Stimulated activated naive B cell treated with anti-CD40 and anti-IgM and Interleukin-4, amounts not matched to agents 10 μg/mL and 1 μg/mL and 100 μg/mL, for 72 hours (primary cell): ENCODE measurements around the gene SLC38A2.

Experiments
- ATAC-seq, 2 donors: fragments of 150-1000 bp; cut with Tn5 transposase; replicated peaks; 2 replicates each; pipeline ENCODE4 v1.10.0; 2021; ENCODE audit warnings: moderate library complexity in 1 of 2
- DNase-seq: peaks from one replicate; pipeline ENCODE4 v3.0.0; 2021
- H3K27ac Mint-ChIP-seq: one replicate; pipeline ENCODE4 v1.8.0; 2022; ENCODE audit warnings: mild to moderate bottlenecking, mixed read lengths
- H3K27me3 Mint-ChIP-seq, 2 donors: one replicate each; pipeline ENCODE4 v1.8.0; 2022; ENCODE audit warnings: mixed read lengths in 2 of 2
- H3K36me3 Mint-ChIP-seq, 2 donors: one replicate each; pipeline ENCODE4 v1.8.0; 2022; ENCODE audit warnings: mixed read lengths in 2 of 2, mild to moderate bottlenecking in 1 of 2
- H3K4me1 Mint-ChIP-seq, 2 donors: one replicate each; pipeline ENCODE4 v1.8.0; 2022; ENCODE audit warnings: mixed read lengths in 2 of 2, mild to moderate bottlenecking in 1 of 2
- H3K4me3 Mint-ChIP-seq, 2 donors: one replicate each; pipeline ENCODE4 v1.8.0; 2022; ENCODE audit warnings: mild to moderate bottlenecking in 2 of 2, mixed read lengths in 2 of 2, moderate library complexity in 1 of 2
- H3K9me3 Mint-ChIP-seq, 2 donors: one replicate each; pipeline ENCODE4 v1.8.0; 2022; ENCODE audit warnings: mixed read lengths in 2 of 2, mild to moderate bottlenecking in 1 of 2

The SLC38A2 gene

GRCh38 chr12:46318037-46318436, 54.5 kb downstream of the SLC38A2 start:
- peaks cover 5% of the 10 kb centered on the region in 2 donors for H3K9me3 Mint-ChIP-seq
- no peaks in the 10 kb centered on the region for H3K4me1 Mint-ChIP-seq
- ATAC-seq (no peak), DNase-seq (no peak)
- no peak overlapping the region for H3K4me3 Mint-ChIP-seq
- no peak overlapping the region for H3K27ac Mint-ChIP-seq
- H3K27me3 Mint-ChIP-seq: no peaks in the 10 kb centered on the region
- H3K36me3 Mint-ChIP-seq: peaks cover 0 to 5% of the 10 kb centered on the region in 2 donors
